Smooth muscle cell (in vitro differentiated cells): ENCODE results near the gene LRRC3. TPM values are rescaled to one million over a fixed set of nuclear protein-coding genes. Genes with fewer than 3 reads are reported as not detected.

Experiments used
- DNase-seq: peaks from one replicate; lab custom pipeline; 2025; ENCODE audit not compliant: unreplicated experiment; lab: John Stamatoyannopoulos, UW
- H2AFZ ChIP-seq: fragments of 200-600 bp; sonication (generic); 2 replicates; pipeline ENCODE4 v1.6.0; 2016; ENCODE audit warnings: antibody characterized with exemption, low read depth, mild to moderate bottlenecking
- H3F3A ChIP-seq: fragments of 200-600 bp; sonication (generic); 2 replicates; pipeline ENCODE4 v1.6.0; 2017; ENCODE audit warnings: antibody characterized with exemption, low read depth
- H3K27ac ChIP-seq: fragments of 200-600 bp; sonication (generic); 2 replicates; pipeline ENCODE4 v1.5.1; 2016; ENCODE audit warnings: low read depth, mild to moderate bottlenecking
- H3K27me3 ChIP-seq: fragments of 200-600 bp; sonication (generic); 2 replicates; pipeline ENCODE4 v1.6.1; 2016; ENCODE audit warnings: low read depth, mild to moderate bottlenecking
- H3K36me3 ChIP-seq: fragments of 200-600 bp; sonication (generic); 2 replicates; pipeline ENCODE4 v1.5.1; 2016; ENCODE audit warnings: low read depth
- H3K4me1 ChIP-seq: fragments of 200-600 bp; sonication (generic); 2 replicates; pipeline ENCODE4 v1.5.1; 2016; ENCODE audit warnings: low read depth
- H3K4me2 ChIP-seq: fragments of 200-600 bp; sonication (generic); 2 replicates; pipeline ENCODE4 v1.6.0; 2016; ENCODE audit warnings: mild to moderate bottlenecking
- H3K4me3 ChIP-seq: fragments of 200-600 bp; sonication (generic); 2 replicates; pipeline ENCODE4 v1.5.1; 2016; ENCODE audit warnings: mild to moderate bottlenecking
- H3K79me2 ChIP-seq: fragments of 200-600 bp; sonication (generic); 2 replicates; pipeline ENCODE4 v1.6.0; 2016; ENCODE audit warnings: low read depth, mild to moderate bottlenecking
- H3K9ac ChIP-seq: fragments of 200-600 bp; sonication (generic); 2 replicates; pipeline ENCODE4 v1.6.0; 2016; ENCODE audit warnings: low read depth
- H3K9me3 ChIP-seq: fragments of 200-600 bp; sonication (generic); replicated peaks from 2 replicates; pipeline ENCODE4 v1.5.1; 2016; ENCODE audit warnings: low read depth
- H4K20me1 ChIP-seq: fragments of 200-600 bp; sonication (generic); 2 replicates; pipeline ENCODE4 v1.6.0; 2016; ENCODE audit warnings: low read depth
- CTCF ChIP-seq: fragments of 200-600 bp; sonication (generic); IDR thresholded peaks from 2 replicates; pipeline ENCODE4 v1.5.1; 2017; ENCODE audit warnings: borderline replicate concordance, mild to moderate bottlenecking, antibody characterized with exemption; ENCODE audit not compliant: insufficient read depth, poor library complexity, severe bottlenecking
- WGBS: methylation state at CpG from one replicate; pipeline ENCODE4 v1.1.7; 2016; ENCODE audit warnings: low lambda C conversion rate; 5-methylcytosine and 5-hydroxymethylcytosine counted together
- polyA plus RNA-seq: library from polyadenylated mRNA; unstranded; fragments of >200 nt; fragmentation: Nextera tagmentation; extraction: Ambion mirVana; gene quantifications from 2 replicates; pipeline ENCODE4 v1.2.1, GENCODE V29; 2016
- total RNA-seq: library from RNA; depleted of rRNA; stranded (reverse); fragments of >200 nt; gene quantifications from 2 replicates; pipeline ENCODE4 v1.2.3, GENCODE V29; 2014

LRRC3 gene
- total and polyA plus RNA-seq, 2 experiments from 2014 or later, result 4.9 to 5.3 TPM

- Histone ChIP-seq H3K27ac (no peak overlapping the region), H3K4me3 (no peak overlapping the region), H3K27me3 (no peaks in the 10 kb centered on the region), H3K79me2 (no peaks in the 10 kb centered on the region), H3K9me3 (no peaks in the 10 kb centered on the region), H3K4me1 (no peaks in the 10 kb centered on the region), H3F3A (no peaks in the 10 kb centered on the region), H3K36me3 (no peaks in the 10 kb centered on the region), H4K20me1 (peaks cover 10% of the 10 kb centered on the region), H3K9ac (no peak overlapping the region), H3K4me2 (no peak overlapping the region), H2AFZ (no peak overlapping the region)
- WGBS, result 92% methylated on average over 25 of the region's 25 CpGs
- TF ChIP-seq CTCF, result no peak
- no peak for DNase-seq
These were observed 7.0 kb downstream of the LRRC3 start for GRCh38 chr21:44462086-44462833.

GRCh38 chr21:44462834-44463200 is 7.5 kb downstream of the LRRC3 start:
- 93% methylated on average over 11 of the region's 11 CpGs for WGBS
- H3K9me3 ChIP-seq, result no peaks in the 10 kb centered on the region
- DNase-seq, result no peak

GRCh38 chr21:44463724-44464123 is 8.4 kb downstream of the LRRC3 start:
- H3K9ac ChIP-seq, result no peak overlapping the region
- no peak overlapping the region for H2AFZ ChIP-seq
- H3F3A ChIP-seq, result no peaks in the 10 kb centered on the region
- H3K4me1 ChIP-seq, result no peaks in the 10 kb centered on the region
- H3K27ac ChIP-seq, result no peak overlapping the region
- no peaks in the 10 kb centered on the region for H3K27me3 ChIP-seq
- no peak overlapping the region for H3K4me3 ChIP-seq
- no peak for DNase-seq
- no peaks in the 10 kb centered on the region for H3K36me3 ChIP-seq
- no peaks in the 10 kb centered on the region for H3K9me3 ChIP-seq
- TF ChIP-seq CTCF, result no peak
- peaks cover 10% of the 10 kb centered on the region for H4K20me1 ChIP-seq
- 82% methylated on average over 30 of the region's 30 CpGs for WGBS
- no peak overlapping the region for H3K4me2 ChIP-seq
- no peaks in the 10 kb centered on the region for H3K79me2 ChIP-seq

More at GRCh38 chr21:44462834-44463200, 7.5 kb downstream of the LRRC3 start:
- Histone ChIP-seq H3K79me2 (no peaks in the 10 kb centered on the region), H3K4me2 (no peak overlapping the region), H3K4me3 (no peak overlapping the region), H3K4me1 (no peaks in the 10 kb centered on the region), H3K36me3 (no peaks in the 10 kb centered on the region), H2AFZ (no peak overlapping the region), H3K27me3 (no peaks in the 10 kb centered on the region), H4K20me1 (peaks cover 10% of the 10 kb centered on the region), H3K27ac (no peak overlapping the region), H3F3A (no peaks in the 10 kb centered on the region), H3K9ac (no peak overlapping the region)
- no peak for TF ChIP-seq CTCF

- H3K4me2 ChIP-seq, result no peak overlapping the region
- no peak for TF ChIP-seq CTCF
- H3K79me2 ChIP-seq, result no peaks in the 10 kb centered on the region
- H3F3A ChIP-seq, result no peaks in the 10 kb centered on the region
- 93% methylated on average over 12 of the region's 12 CpGs for WGBS
- no peaks in the 10 kb centered on the region for H3K27me3 ChIP-seq
- H2AFZ ChIP-seq, result no peak overlapping the region
- DNase-seq, result no peak
- no peak overlapping the region for H3K4me3 ChIP-seq
- no peak overlapping the region for H3K9ac ChIP-seq
- H3K27ac ChIP-seq, result no peak overlapping the region
- H3K9me3 ChIP-seq, result no peaks in the 10 kb centered on the region
- H3K36me3 ChIP-seq, result no peaks in the 10 kb centered on the region
- H4K20me1 ChIP-seq, result peaks cover 10% of the 10 kb centered on the region
- H3K4me1 ChIP-seq, result no peaks in the 10 kb centered on the region
These were observed 9.0 kb downstream of the LRRC3 start for GRCh38 chr21:44464351-44464750.
